Measurements from ENCODE around the gene NR1I2.

NR1I2 gene

GRCh38 chr3:119794401-119794800 is 12.5 kb downstream of the NR1I2 start:
- Mint-ChIP-seq H3K27me3 (ENCODE audit: low read depth) (peaks cover 18% of the 10 kb centered on the region), H3K9me3 (peaks cover 2% of the 10 kb centered on the region), H3K4me3 (no peak overlapping the region), H3K4me1 (ENCODE audit: low read depth) (no peaks in the 10 kb centered on the region), H3K27ac (no peak overlapping the region), H3K36me3 (ENCODE audit: low read depth) (no peaks in the 10 kb centered on the region)
- DNase-seq (ENCODE audit: low spot score) = no peak

GRCh38 chr3:119794971-119795612 is 13.2 kb downstream of the NR1I2 start:
- DNase-seq (ENCODE audit: low spot score) = no peak
- no peak overlapping the region for H3K27ac Mint-ChIP-seq
- H3K36me3 Mint-ChIP-seq (ENCODE audit: low read depth) = no peaks in the 10 kb centered on the region
- H3K9me3 Mint-ChIP-seq = no peaks in the 10 kb centered on the region
- peaks cover 21% of the 10 kb centered on the region for H3K27me3 Mint-ChIP-seq (ENCODE audit: low read depth)
- H3K4me3 Mint-ChIP-seq = no peak overlapping the region
- no peaks in the 10 kb centered on the region for H3K4me1 Mint-ChIP-seq (ENCODE audit: low read depth)

- DNase-seq (ENCODE audit: low spot score) = no peak
- Mint-ChIP-seq H3K9me3 (no peaks in the 10 kb centered on the region), H3K27ac (no peak overlapping the region), H3K27me3 (ENCODE audit: low read depth) (peaks cover 26% of the 10 kb centered on the region), H3K4me3 (no peak overlapping the region), H3K4me1 (ENCODE audit: low read depth) (no peaks in the 10 kb centered on the region), H3K36me3 (ENCODE audit: low read depth) (no peaks in the 10 kb centered on the region)
These were observed 13.9 kb downstream of the NR1I2 start for GRCh38 chr3:119795849-119796248.

- Mint-ChIP-seq H3K27ac (no peak overlapping the region), H3K36me3 (ENCODE audit: low read depth) (no peaks in the 10 kb centered on the region), H3K27me3 (ENCODE audit: low read depth) (peaks cover 26% of the 10 kb centered on the region), H3K9me3 (no peaks in the 10 kb centered on the region), H3K4me3 (no peak overlapping the region), H3K4me1 (ENCODE audit: low read depth) (no peaks in the 10 kb centered on the region)
- no peak for DNase-seq (ENCODE audit: low spot score)
These were observed 14.5 kb downstream of the NR1I2 start for GRCh38 chr3:119796368-119796767.

- Mint-ChIP-seq H3K9me3 (no peaks in the 10 kb centered on the region), H3K36me3 (ENCODE audit: low read depth) (no peaks in the 10 kb centered on the region), H3K4me3 (no peak overlapping the region), H3K4me1 (ENCODE audit: low read depth) (no peaks in the 10 kb centered on the region), H3K27ac (no peak overlapping the region), H3K27me3 (ENCODE audit: low read depth) (peaks cover 26% of the 10 kb centered on the region)
- DNase-seq (ENCODE audit: low spot score) = no peak
These were observed 14.9 kb downstream of the NR1I2 start for GRCh38 chr3:119796785-119797184.

GRCh38 chr3:119800844-119801243 is 18.9 kb downstream of the NR1I2 start:
- H3K27ac Mint-ChIP-seq = no peak overlapping the region
- H3K4me1 Mint-ChIP-seq (ENCODE audit: low read depth) = no peaks in the 10 kb centered on the region
- no peak overlapping the region for H3K4me3 Mint-ChIP-seq
- DNase-seq (ENCODE audit: low spot score) = no peak
- peaks cover 25% of the 10 kb centered on the region for H3K27me3 Mint-ChIP-seq (ENCODE audit: low read depth)
- H3K9me3 Mint-ChIP-seq = no peaks in the 10 kb centered on the region
- no peaks in the 10 kb centered on the region for H3K36me3 Mint-ChIP-seq (ENCODE audit: low read depth)

- no peaks in the 10 kb centered on the region for H3K9me3 Mint-ChIP-seq
- no peak for DNase-seq (ENCODE audit: low spot score)
- peaks cover 5% of the 10 kb centered on the region for H3K4me1 Mint-ChIP-seq (ENCODE audit: low read depth)
- no peak overlapping the region for H3K27ac Mint-ChIP-seq
- peaks cover 7% of the 10 kb centered on the region for H3K27me3 Mint-ChIP-seq (ENCODE audit: low read depth)
- no peak overlapping the region for H3K4me3 Mint-ChIP-seq
- no peaks in the 10 kb centered on the region for H3K36me3 Mint-ChIP-seq (ENCODE audit: low read depth)
These were observed 26.3 kb downstream of the NR1I2 start for GRCh38 chr3:119808244-119808643.

- no peak overlapping the region for H3K4me3 Mint-ChIP-seq
- no peaks in the 10 kb centered on the region for H3K36me3 Mint-ChIP-seq (ENCODE audit: low read depth)
- peaks cover 5% of the 10 kb centered on the region for H3K4me1 Mint-ChIP-seq (ENCODE audit: low read depth)
- H3K9me3 Mint-ChIP-seq = no peaks in the 10 kb centered on the region
- DNase-seq (ENCODE audit: low spot score) = no peak
- H3K27ac Mint-ChIP-seq = no peak overlapping the region
- peaks cover 7% of the 10 kb centered on the region for H3K27me3 Mint-ChIP-seq (ENCODE audit: low read depth)
These were observed 26.9 kb downstream of the NR1I2 start for GRCh38 chr3:119808843-119809242.

GRCh38 chr3:119809249-119810017 is 27.5 kb downstream of the NR1I2 start:
- no peak overlapping the region for H3K27ac Mint-ChIP-seq
- H3K4me1 Mint-ChIP-seq (ENCODE audit: low read depth) = peaks cover 5% of the 10 kb centered on the region
- no peak for DNase-seq (ENCODE audit: low spot score)
- peak overlapping the region; percentile 76 for H3K4me3 Mint-ChIP-seq
- no peaks in the 10 kb centered on the region for H3K36me3 Mint-ChIP-seq (ENCODE audit: low read depth)
- no peaks in the 10 kb centered on the region for H3K9me3 Mint-ChIP-seq
- peaks cover 7% of the 10 kb centered on the region for H3K27me3 Mint-ChIP-seq (ENCODE audit: low read depth)

GRCh38 chr3:119810018-119810435 is 28.1 kb downstream of the NR1I2 start:
- H3K27ac Mint-ChIP-seq = peak overlapping the region; percentile 50
- peak overlapping the region; percentile 76 for H3K4me3 Mint-ChIP-seq
- H3K36me3 Mint-ChIP-seq (ENCODE audit: low read depth) = no peaks in the 10 kb centered on the region
- H3K4me1 Mint-ChIP-seq (ENCODE audit: low read depth) = peaks cover 5% of the 10 kb centered on the region
- H3K9me3 Mint-ChIP-seq = no peaks in the 10 kb centered on the region
- H3K27me3 Mint-ChIP-seq (ENCODE audit: low read depth) = peaks cover 5% of the 10 kb centered on the region
- DNase-seq (ENCODE audit: low spot score) = peak; percentile 42

GRCh38 chr3:119812491-119813058 is 30.7 kb downstream of the NR1I2 start:
- H3K27me3 Mint-ChIP-seq (ENCODE audit: low read depth) = peaks cover under 1% of the 10 kb centered on the region
- H3K4me1 Mint-ChIP-seq (ENCODE audit: low read depth) = peaks cover 5% of the 10 kb centered on the region
- H3K4me3 Mint-ChIP-seq = no peak overlapping the region
- no peaks in the 10 kb centered on the region for H3K36me3 Mint-ChIP-seq (ENCODE audit: low read depth)
- H3K9me3 Mint-ChIP-seq = no peaks in the 10 kb centered on the region
- no peak for DNase-seq (ENCODE audit: low spot score)
- H3K27ac Mint-ChIP-seq = no peak overlapping the region

GRCh38 chr3:119815716-119816115 is 33.8 kb downstream of the NR1I2 start:
- H3K4me3 Mint-ChIP-seq = no peak overlapping the region
- no peaks in the 10 kb centered on the region for H3K36me3 Mint-ChIP-seq (ENCODE audit: low read depth)
- no peak for DNase-seq (ENCODE audit: low spot score)
- H3K27ac Mint-ChIP-seq = no peak overlapping the region
- no peaks in the 10 kb centered on the region for H3K9me3 Mint-ChIP-seq
- H3K4me1 Mint-ChIP-seq (ENCODE audit: low read depth) = no peaks in the 10 kb centered on the region
- H3K27me3 Mint-ChIP-seq (ENCODE audit: low read depth) = no peaks in the 10 kb centered on the region

GRCh38 chr3:119817071-119817470 is 35.2 kb downstream of the NR1I2 start:
- Mint-ChIP-seq H3K27me3 (ENCODE audit: low read depth) (no peaks in the 10 kb centered on the region), H3K27ac (no peak overlapping the region), H3K36me3 (ENCODE audit: low read depth) (no peaks in the 10 kb centered on the region), H3K9me3 (no peaks in the 10 kb centered on the region), H3K4me1 (ENCODE audit: low read depth) (no peaks in the 10 kb centered on the region), H3K4me3 (no peak overlapping the region)
- DNase-seq (ENCODE audit: low spot score) = no peak

GRCh38 chr3:119817583-119818363 is 35.9 kb downstream of the NR1I2 start:
- Mint-ChIP-seq H3K27ac (no peak overlapping the region), H3K4me3 (no peak overlapping the region)

More at GRCh38 chr3:119817583-119818363, 35.9 kb downstream of the NR1I2 start:
- no peak for DNase-seq (ENCODE audit: low spot score)
- Mint-ChIP-seq H3K27me3 (ENCODE audit: low read depth) (no peaks in the 10 kb centered on the region), H3K9me3 (no peaks in the 10 kb centered on the region), H3K36me3 (ENCODE audit: low read depth) (no peaks in the 10 kb centered on the region), H3K4me1 (ENCODE audit: low read depth) (no peaks in the 10 kb centered on the region)

Data from T-helper 2 cell treated with Interferon-gamma antibody and Interleukin-4, amounts not matched to agents 5 μg/mL and 100 μg/mL, for 36 hours (primary cell).